ENCODE measurements around the gene COL8A2. TPM values are rescaled to one million over a fixed set of nuclear protein-coding genes. Genes with fewer than 3 reads are reported as not detected.

COL8A2 gene
- total and polyA plus RNA-seq, 2 of the 4 experiments (the other 2 are of a cell fraction) = 0.54 to 1.1 TPM

DNA sequence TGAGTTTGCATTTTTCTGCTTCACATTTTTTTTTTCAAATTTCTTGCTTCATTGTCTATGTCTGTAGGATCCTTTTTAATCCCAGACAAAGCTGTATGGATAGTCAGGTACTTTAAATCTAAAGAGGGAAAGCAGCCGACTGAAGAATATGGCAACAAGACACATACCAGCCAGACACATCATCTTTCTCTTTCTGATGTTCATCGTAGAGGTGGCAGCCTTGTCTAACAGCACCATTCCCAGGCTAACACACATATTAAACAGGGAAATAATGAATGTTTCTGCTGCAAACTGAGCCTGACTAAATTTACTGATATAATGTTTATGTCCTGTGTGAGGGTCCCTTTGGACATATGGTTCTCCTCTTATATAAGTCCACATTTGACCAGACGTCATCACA lies 44.8 kb downstream of the COL8A2 start:
- intact Hi-C loops (cut with micrococcal nuclease) (loop anchor here (10.0 kb wide), 1 partner anchor 145 kb away; the partner anchor contains the start of gene AGO3), dilution Hi-C loops (cut with HindIII; ENCODE audit: low sequenced_read_pairs, unreplicated experiment) (no loop called here), in situ Hi-C loops (cut with MboI; ENCODE audit: low sequenced_read_pairs) (no loop called here)
- H3K27me3 ChIP-seq (ENCODE audit: control insufficient read depth, insufficient read depth, low read length) = no peaks in the 10 kb centered on the region; the same call in 1 of the 2 replicates
- no peaks in the 10 kb centered on the region for H3K4me1 ChIP-seq (ENCODE audit: control insufficient read depth, insufficient read depth, low read length)
- H3K9me3 ChIP-seq (ENCODE audit: control insufficient read depth, insufficient read depth, low read length) = no peaks in the 10 kb centered on the region
- no peak overlapping the region for H2AK9ac ChIP-seq (replicated peaks; ENCODE audit: low read depth, low read length, poor library complexity)
- H3K79me1 ChIP-seq (ENCODE audit: low read depth in 1 of 2, low read length in 2 of 2) = no peaks in the 10 kb centered on the region
- H3K56ac ChIP-seq (ENCODE audit: extremely low read depth, insufficient read depth, low read length) = no peak overlapping the region
- peak overlapping the region; percentile 66; the same call in 1 of the 2 replicates for H3K4me2 ChIP-seq (ENCODE audit: low read depth, low read length)
- peak; percentile 22; the same call in 1 of the 2 replicates for ATAC-seq (ENCODE audit: low read depth)
- H2AK5ac ChIP-seq (ENCODE audit: low read depth, low read length) = no peak overlapping the region
- CTCF ChIA-PET = interaction anchor here (0.6 kb wide), 1 partner anchor 55 kb away, joined by 4 read pairs; no protein-coding TSS in a partner anchor
- no peak overlapping the region for H4K5ac ChIP-seq (ENCODE audit: low read depth, low read length)
- H3K18ac ChIP-seq (ENCODE audit: low read depth, low read length) = no peak overlapping the region
- POLR2A ChIA-PET (ENCODE audit: unreplicated experiment) = interaction anchor here (0.6 kb wide), 1 partner anchor 8 kb away, joined by 3 read pairs; no protein-coding TSS in a partner anchor
- TF ChIP-seq MXI1 (IDR thresholded peaks at IDR 0.05; ENCODE audit: borderline replicate concordance, low read depth, low read length) (no peak), RCOR1 (IDR thresholded peaks at IDR 0.05; ENCODE audit: insufficient replicate concordance, low read length) (no peak), POLR2A (IDR thresholded peaks at IDR 0.05; ENCODE audit: low read depth, low read length) (no peak), MAZ (IDR thresholded peaks at IDR 0.05; ENCODE audit: borderline replicate concordance, low read depth, low read length) (no peak), MAFK (IDR thresholded peaks at IDR 0.05; ENCODE audit: low read depth, low read length) (no peak), RFX5 (IDR thresholded peaks at IDR 0.05; ENCODE audit: low read depth, low read length) (no peak), NFE2L2 (IDR thresholded peaks at IDR 0.05; ENCODE audit: low read depth, low read length) (no peak), BHLHE40 (IDR thresholded peaks at IDR 0.05; ENCODE audit: low read depth, low read length) (no peak), CHD1 (IDR thresholded peaks at IDR 0.05; ENCODE audit: low read depth, low read length) (no peak), FOS (IDR thresholded peaks at IDR 0.05; ENCODE audit: low read depth, low read length) (no peak), RAD21 (IDR thresholded peaks at IDR 0.05; ENCODE audit: low read length) (no peak)
- TF ChIP-seq, protein P1, sequence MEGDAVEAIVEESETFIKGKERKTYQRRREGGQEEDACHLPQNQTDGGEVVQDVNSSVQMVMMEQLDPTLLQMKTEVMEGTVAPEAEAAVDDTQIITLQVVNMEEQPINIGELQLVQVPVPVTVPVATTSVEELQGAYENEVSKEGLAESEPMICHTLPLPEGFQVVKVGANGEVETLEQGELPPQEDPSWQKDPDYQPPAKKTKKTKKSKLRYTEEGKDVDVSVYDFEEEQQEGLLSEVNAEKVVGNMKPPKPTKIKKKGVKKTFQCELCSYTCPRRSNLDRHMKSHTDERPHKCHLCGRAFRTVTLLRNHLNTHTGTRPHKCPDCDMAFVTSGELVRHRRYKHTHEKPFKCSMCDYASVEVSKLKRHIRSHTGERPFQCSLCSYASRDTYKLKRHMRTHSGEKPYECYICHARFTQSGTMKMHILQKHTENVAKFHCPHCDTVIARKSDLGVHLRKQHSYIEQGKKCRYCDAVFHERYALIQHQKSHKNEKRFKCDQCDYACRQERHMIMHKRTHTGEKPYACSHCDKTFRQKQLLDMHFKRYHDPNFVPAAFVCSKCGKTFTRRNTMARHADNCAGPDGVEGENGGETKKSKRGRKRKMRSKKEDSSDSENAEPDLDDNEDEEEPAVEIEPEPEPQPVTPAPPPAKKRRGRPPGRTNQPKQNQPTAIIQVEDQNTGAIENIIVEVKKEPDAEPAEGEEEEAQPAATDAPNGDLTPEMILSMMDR (conservative IDR thresholded peaks at IDR 0.05; ENCODE audit: low read depth, low read length) = no peak
- TF ChIP-seq, protein P2, sequence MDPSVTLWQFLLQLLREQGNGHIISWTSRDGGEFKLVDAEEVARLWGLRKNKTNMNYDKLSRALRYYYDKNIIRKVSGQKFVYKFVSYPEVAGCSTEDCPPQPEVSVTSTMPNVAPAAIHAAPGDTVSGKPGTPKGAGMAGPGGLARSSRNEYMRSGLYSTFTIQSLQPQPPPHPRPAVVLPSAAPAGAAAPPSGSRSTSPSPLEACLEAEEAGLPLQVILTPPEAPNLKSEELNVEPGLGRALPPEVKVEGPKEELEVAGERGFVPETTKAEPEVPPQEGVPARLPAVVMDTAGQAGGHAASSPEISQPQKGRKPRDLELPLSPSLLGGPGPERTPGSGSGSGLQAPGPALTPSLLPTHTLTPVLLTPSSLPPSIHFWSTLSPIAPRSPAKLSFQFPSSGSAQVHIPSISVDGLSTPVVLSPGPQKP (IDR thresholded peaks at IDR 0.05; ENCODE audit: borderline replicate concordance, low read depth, low read length) = no peak
- TF ChIP-seq, protein P3, sequence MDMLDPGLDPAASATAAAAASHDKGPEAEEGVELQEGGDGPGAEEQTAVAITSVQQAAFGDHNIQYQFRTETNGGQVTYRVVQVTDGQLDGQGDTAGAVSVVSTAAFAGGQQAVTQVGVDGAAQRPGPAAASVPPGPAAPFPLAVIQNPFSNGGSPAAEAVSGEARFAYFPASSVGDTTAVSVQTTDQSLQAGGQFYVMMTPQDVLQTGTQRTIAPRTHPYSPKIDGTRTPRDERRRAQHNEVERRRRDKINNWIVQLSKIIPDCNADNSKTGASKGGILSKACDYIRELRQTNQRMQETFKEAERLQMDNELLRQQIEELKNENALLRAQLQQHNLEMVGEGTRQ (IDR thresholded peaks at IDR 0.05; ENCODE audit: low read depth, low read length) = no peak
- H3K27ac ChIP-seq (ENCODE audit: insufficient read depth, low read length) = no peak overlapping the region
- peak; percentile 16 for DNase-seq
- H4K20me1 ChIP-seq (ENCODE audit: insufficient read depth, low read length) = no peaks in the 10 kb centered on the region
- no peak overlapping the region for H2BK15ac ChIP-seq (ENCODE audit: low read depth, low read length)
- no peak overlapping the region for H4K8ac ChIP-seq (ENCODE audit: low read depth in 2 of 2, low read length in 2 of 2)
- no peak overlapping the region for H3K14ac ChIP-seq (replicated peaks; ENCODE audit: low read depth, low read length)
- H3K9me1 ChIP-seq (ENCODE audit: insufficient read depth, low read length) = peaks cover 3% of the 10 kb centered on the region; the same call in 1 of the 2 replicates
- H3K4ac ChIP-seq (ENCODE audit: low read depth, low read length) = no peak overlapping the region
- H2BK20ac ChIP-seq (ENCODE audit: low read depth, low read length) = no peak overlapping the region
- no CpG with 5 or more reads among the region's 3 CpGs for WGBS, 2 experiments (ENCODE audit: extremely low coverage in 2 of 2, insufficient read length in 1 of 2)
- H2BK5ac ChIP-seq (ENCODE audit: low read depth, low read length, poor library complexity, severe bottlenecking) = no peak overlapping the region
- no peak overlapping the region for H3K4me3 ChIP-seq (ENCODE audit: insufficient read depth, low read depth, low read length)
- no peak overlapping the region for H3K23ac ChIP-seq (ENCODE audit: low read depth, low read length)
- no TSS peak for BruUV-seq (replicated peaks)
- no peaks in the 10 kb centered on the region for H3K36me3 ChIP-seq (ENCODE audit: control insufficient read depth, insufficient read depth, low read length)
- no peak overlapping the region for H2BK120ac ChIP-seq (ENCODE audit: low read depth, low read length)
- no peak overlapping the region for H3K9ac ChIP-seq (ENCODE audit: low read depth, low read length)
- H4K91ac ChIP-seq (ENCODE audit: insufficient read depth, low read depth, low read length) = no peak overlapping the region
- H2AFZ ChIP-seq (replicated peaks; ENCODE audit: low read length, poor library complexity) = no peak overlapping the region
